Loucy (cell line): Measurements from ENCODE around the gene PTTG1IP.

Source experiments
- H2AFZ ChIP-seq: fragments of 200-600 bp; sonication (generic); 2 replicates; pipeline ENCODE4 v1.6.0; 2016; ENCODE audit warnings: antibody characterized with exemption, mild to moderate bottlenecking, low read length, moderate library complexity
- H3F3A ChIP-seq: fragments of 200-600 bp; 2 replicates; pipeline ENCODE4 v1.6.0; 2016; ENCODE audit warnings: antibody characterized with exemption, low read depth, mild to moderate bottlenecking
- H3K27me3 ChIP-seq: fragments of 200-600 bp; sonication (generic); 2 replicates; pipeline ENCODE4 v1.6.1; 2014; ENCODE audit warnings: low read length, mild to moderate bottlenecking; ENCODE audit not compliant: insufficient read depth, poor library complexity, severe bottlenecking
- H3K36me3 ChIP-seq: fragments of 200-600 bp; sonication (generic); 2 replicates; pipeline ENCODE4 v1.6.1; 2016; ENCODE audit warnings: low read length; ENCODE audit not compliant: insufficient read depth
- H3K4me1 ChIP-seq: fragments of 200-600 bp; sonication (generic); 2 replicates; pipeline ENCODE4 v1.5.1; 2014; ENCODE audit warnings: low read length, mild to moderate bottlenecking; ENCODE audit not compliant: insufficient read depth, poor library complexity, severe bottlenecking
- H3K4me2 ChIP-seq: fragments of 200-600 bp; sonication (generic); 2 replicates; pipeline ENCODE4 v1.6.0; 2014; ENCODE audit warnings: antibody characterized with exemption, low read length, low read depth, mild to moderate bottlenecking; ENCODE audit not compliant: poor library complexity, severe bottlenecking
- H3K4me3 ChIP-seq: fragments of 200-600 bp; sonication (generic); 2 replicates; pipeline ENCODE4 v1.5.1; 2014; ENCODE audit warnings: low read length, mild to moderate bottlenecking, mixed read lengths; ENCODE audit not compliant: poor library complexity, severe bottlenecking
- H3K79me2 ChIP-seq: fragments of 200-600 bp; sonication (generic); 2 replicates; pipeline ENCODE4 v1.6.1; 2014; ENCODE audit warnings: low read length; ENCODE audit not compliant: insufficient read depth
- H3K9ac ChIP-seq: fragments of 200-600 bp; sonication (generic); 2 replicates; pipeline ENCODE4 v1.6.0; 2014; ENCODE audit warnings: mild to moderate bottlenecking, low read depth, low read length, moderate library complexity; ENCODE audit not compliant: poor library complexity, severe bottlenecking
- H3K9me2 ChIP-seq: fragments of 200-600 bp; sonication (generic); replicated peaks from 2 replicates; pipeline ENCODE4 v1.6.1; 2016; ENCODE audit warnings: low read depth, low read length, mixed read lengths
- H3K9me3 ChIP-seq: fragments of 200-600 bp; sonication (generic); 2 replicates; pipeline ENCODE4 v1.6.1; 2014; ENCODE audit warnings: mild to moderate bottlenecking, antibody characterized with exemption, low read length, low read depth; ENCODE audit not compliant: insufficient read depth
- H4K20me1 ChIP-seq: fragments of 200-600 bp; sonication (generic); 2 replicates; pipeline ENCODE4 v1.6.0; 2014; ENCODE audit warnings: antibody characterized with exemption, low read length, mild to moderate bottlenecking; ENCODE audit not compliant: insufficient read depth, poor library complexity, severe bottlenecking
- CTCF ChIP-seq: fragments of 200-600 bp; sonication (generic); conservative IDR thresholded peaks from 2 replicates; pipeline ENCODE4 v1.5.1; 2014; ENCODE audit warnings: mild to moderate bottlenecking, antibody characterized with exemption, low read length
- EZH2phosphoT487 ChIP-seq: fragments of 200-600 bp; IDR thresholded peaks from 2 replicates; pipeline ENCODE4 v1.6.1; 2018; ENCODE audit warnings: antibody characterized with exemption, mild to moderate bottlenecking, moderate library complexity, borderline replicate concordance

PTTG1IP gene

DNA sequence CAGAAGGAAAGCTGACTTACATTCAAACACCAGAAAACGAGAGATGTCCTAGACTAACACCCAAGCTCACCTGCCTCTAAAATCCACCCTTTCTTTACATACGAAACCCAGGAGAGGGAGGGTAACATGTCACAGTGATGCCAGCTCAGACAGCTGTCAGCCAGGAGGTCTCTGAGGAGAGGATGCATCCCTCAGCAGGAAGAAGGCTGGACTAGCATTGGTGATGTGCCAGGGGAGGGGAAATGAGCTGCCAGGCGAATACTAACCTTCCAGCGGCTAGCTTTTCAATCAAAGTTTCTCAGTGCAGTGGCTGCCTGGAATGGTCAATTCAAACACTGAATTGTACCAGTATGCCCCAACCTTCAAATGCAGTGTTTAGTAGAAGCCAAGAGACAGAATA, 68.3 kb downstream of the PTTG1IP start:
- no peaks in the 10 kb centered on the region for H3K27me3 ChIP-seq
- no peak for TF ChIP-seq EZH2phosphoT487
- TF ChIP-seq CTCF: no peak
- H3K4me2 ChIP-seq: no peak overlapping the region
- no peaks in the 10 kb centered on the region for H3K9me3 ChIP-seq
- no peak overlapping the region for H3K9ac ChIP-seq
- no peak overlapping the region for H2AFZ ChIP-seq
- H3K4me1 ChIP-seq: no peaks in the 10 kb centered on the region
- peaks cover 51% of the 10 kb centered on the region; the same call in 1 of the 2 replicates for H3K36me3 ChIP-seq
- no peak overlapping the region for H3K4me3 ChIP-seq
- peaks cover 45% of the 10 kb centered on the region for H3K79me2 ChIP-seq
- H3F3A ChIP-seq: peaks cover 4% of the 10 kb centered on the region; the same call in 1 of the 2 replicates
- H3K9me2 ChIP-seq: no peaks in the 10 kb centered on the region
- peaks cover 18% of the 10 kb centered on the region for H4K20me1 ChIP-seq

- Histone ChIP-seq H3K9me2 (no peaks in the 10 kb centered on the region), H3K79me2 (peaks cover 45% of the 10 kb centered on the region), H3K9ac (no peak overlapping the region), H3F3A (peaks cover 4% of the 10 kb centered on the region; the same call in 1 of the 2 replicates), H3K4me2 (no peak overlapping the region), H4K20me1 (peaks cover 18% of the 10 kb centered on the region), H2AFZ (no peak overlapping the region), H3K4me1 (peaks cover 3% of the 10 kb centered on the region), H3K9me3 (no peaks in the 10 kb centered on the region), H3K36me3 (peaks cover 46% of the 10 kb centered on the region; the same call in 1 of the 2 replicates), H3K4me3 (no peak overlapping the region), H3K27me3 (no peaks in the 10 kb centered on the region)
- no peak for TF ChIP-seq CTCF
- no peak for TF ChIP-seq EZH2phosphoT487
Measured at GRCh38 chr21:44804762-44805161, 68.7 kb downstream of the PTTG1IP start.

- H3K79me2 ChIP-seq: peaks cover 52% of the 10 kb centered on the region
- H3K4me2 ChIP-seq: no peak overlapping the region
- H3F3A ChIP-seq: peaks cover 4% of the 10 kb centered on the region; the same call in 1 of the 2 replicates
- no peak overlapping the region for H3K9ac ChIP-seq
- no peak overlapping the region for H2AFZ ChIP-seq
- H3K27me3 ChIP-seq: no peaks in the 10 kb centered on the region
- peaks cover 36% of the 10 kb centered on the region; the same call in 1 of the 2 replicates for H3K36me3 ChIP-seq
- H3K4me1 ChIP-seq: peaks cover 12% of the 10 kb centered on the region
- no peak overlapping the region for H3K4me3 ChIP-seq
- TF ChIP-seq CTCF (no peak), EZH2phosphoT487 (no peak)
- peaks cover 22% of the 10 kb centered on the region for H4K20me1 ChIP-seq
- H3K9me3 ChIP-seq: no peaks in the 10 kb centered on the region
- H3K9me2 ChIP-seq: no peaks in the 10 kb centered on the region
Measured at GRCh38 chr21:44803651-44804050, 69.8 kb downstream of the PTTG1IP start.
